ENCODE measurements around the gene FAAP100. TPM values are rescaled to one million over a fixed set of nuclear protein-coding genes. Genes with fewer than 3 reads are reported as not detected.

The FAAP100 gene
- polyA plus RNA-seq, 1 of the 3 experiments (the other 2 are of a cell fraction), result 18.9 TPM

DNA sequence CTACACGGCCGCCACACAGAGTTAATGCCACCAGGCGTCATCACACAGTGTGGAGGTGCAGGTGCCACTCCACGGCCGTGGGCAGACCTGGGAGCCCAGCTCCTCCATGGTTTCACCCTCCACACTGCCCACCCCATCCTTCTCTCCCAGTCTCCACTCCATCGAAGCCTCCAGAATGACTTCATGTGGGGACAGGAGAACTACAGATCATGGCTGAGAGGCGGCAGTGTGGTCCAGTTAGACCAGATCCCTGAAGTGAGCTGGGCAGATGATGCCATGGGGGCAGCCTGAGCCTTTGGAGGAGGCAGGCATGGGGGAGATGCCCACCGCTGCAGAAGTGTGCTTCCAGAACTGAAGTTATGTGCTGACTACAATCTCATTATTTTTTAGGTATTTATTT lies 38.0 kb upstream of the FAAP100 start:
- Histone ChIP-seq H2AFZ (ENCODE audit: low read depth) (no peak overlapping the region), H3K79me2 (ENCODE audit: insufficient read depth) (peaks cover 31% of the 10 kb centered on the region; the same call in 1 of the 2 replicates), H3K4me3 (ENCODE audit: low read depth in 2 of 2, low read length in 1 of 2) (no peak overlapping the region), H3K9ac (no peak overlapping the region), H3K27me3 (ENCODE audit: insufficient read depth) (no peaks in the 10 kb centered on the region), H3K4me1 (ENCODE audit: control insufficient read depth in 1 of 2, insufficient read depth in 2 of 2, low read depth in 1 of 2, low read length in 1 of 2) (no peaks in the 10 kb centered on the region), H3K36me3 (replicated peaks in 1 of 2; ENCODE audit: control insufficient read depth in 1 of 2, insufficient read depth in 2 of 2, low read length in 1 of 2) (peaks cover 59 to 89% of the 10 kb centered on the region in 2 experiments), H3K9me3 (no peaks in the 10 kb centered on the region), H3K4me2 (no peak overlapping the region), H3K9me2 (no peaks in the 10 kb centered on the region), H3K27ac (ENCODE audit: low read depth in 2 of 2, low read length in 1 of 2) (no peak overlapping the region), H4K20me1 (ENCODE audit: insufficient read depth) (0 out of 2 replicates have a peak, but pooled peaks cover 9% of the 10 kb centered on the region), H3F3A (replicated peaks; ENCODE audit: insufficient read depth) (peaks cover 6% of the 10 kb centered on the region)
- ChIA-PET CTCF (interaction anchor here (5.4 kb wide), 1 partner anchor 11 kb away, joined by 36 read pairs; no protein-coding TSS in a partner anchor), POLR2A (interaction anchor here (0.6 kb wide), 1 partner anchor 36 kb away, joined by 3 read pairs; no protein-coding TSS in a partner anchor)
- DNase-seq, result no peak
- 93% methylated on average over 8 of the region's 8 CpGs for WGBS (ENCODE audit: low lambda C conversion rate)
- TF ChIP-seq SIN3A (IDR thresholded peaks at IDR 0.05; ENCODE audit: borderline replicate concordance, low read depth, low read length) (no peak), GABPA (IDR thresholded peaks at IDR 0.05; ENCODE audit: low read depth) (no peak), RFX5 (IDR thresholded peaks at IDR 0.05; ENCODE audit: low read length) (no peak), FOSL2 (IDR thresholded peaks at IDR 0.05; ENCODE audit: borderline replicate concordance, low read depth) (no peak), EZH2phosphoT487 (IDR thresholded peaks at IDR 0.05; ENCODE audit: borderline replicate concordance, low read depth) (no peak), TCF12 (IDR thresholded peaks at IDR 0.05) (no peak), JUND (IDR thresholded peaks at IDR 0.05) (no peak)
- TF ChIP-seq, protein P1, sequence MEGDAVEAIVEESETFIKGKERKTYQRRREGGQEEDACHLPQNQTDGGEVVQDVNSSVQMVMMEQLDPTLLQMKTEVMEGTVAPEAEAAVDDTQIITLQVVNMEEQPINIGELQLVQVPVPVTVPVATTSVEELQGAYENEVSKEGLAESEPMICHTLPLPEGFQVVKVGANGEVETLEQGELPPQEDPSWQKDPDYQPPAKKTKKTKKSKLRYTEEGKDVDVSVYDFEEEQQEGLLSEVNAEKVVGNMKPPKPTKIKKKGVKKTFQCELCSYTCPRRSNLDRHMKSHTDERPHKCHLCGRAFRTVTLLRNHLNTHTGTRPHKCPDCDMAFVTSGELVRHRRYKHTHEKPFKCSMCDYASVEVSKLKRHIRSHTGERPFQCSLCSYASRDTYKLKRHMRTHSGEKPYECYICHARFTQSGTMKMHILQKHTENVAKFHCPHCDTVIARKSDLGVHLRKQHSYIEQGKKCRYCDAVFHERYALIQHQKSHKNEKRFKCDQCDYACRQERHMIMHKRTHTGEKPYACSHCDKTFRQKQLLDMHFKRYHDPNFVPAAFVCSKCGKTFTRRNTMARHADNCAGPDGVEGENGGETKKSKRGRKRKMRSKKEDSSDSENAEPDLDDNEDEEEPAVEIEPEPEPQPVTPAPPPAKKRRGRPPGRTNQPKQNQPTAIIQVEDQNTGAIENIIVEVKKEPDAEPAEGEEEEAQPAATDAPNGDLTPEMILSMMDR (IDR thresholded peaks at IDR 0.05), result no peak
- TF ChIP-seq, protein P2, sequence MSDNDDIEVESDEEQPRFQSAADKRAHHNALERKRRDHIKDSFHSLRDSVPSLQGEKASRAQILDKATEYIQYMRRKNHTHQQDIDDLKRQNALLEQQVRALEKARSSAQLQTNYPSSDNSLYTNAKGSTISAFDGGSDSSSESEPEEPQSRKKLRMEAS (IDR thresholded peaks at IDR 0.05; ENCODE audit: low read depth), result no peak

- 97% methylated on average over 5 of the region's 5 CpGs for WGBS (ENCODE audit: low lambda C conversion rate)
- peaks cover 57 to 88% of the 10 kb centered on the region in 2 experiments for H3K36me3 ChIP-seq (replicated peaks in 1 of 2; ENCODE audit: control insufficient read depth in 1 of 2, insufficient read depth in 2 of 2, low read length in 1 of 2)
Observed at GRCh38 chr17:81589612-81590011, 37.5 kb upstream of the FAAP100 start.

More at GRCh38 chr17:81589612-81590011, 37.5 kb upstream of the FAAP100 start:
- TF ChIP-seq NFIC (IDR thresholded peaks at IDR 0.05; ENCODE audit: borderline replicate concordance), result no peak
- no peak for TF ChIP-seq MEF2A (IDR thresholded peaks at IDR 0.05; ENCODE audit: borderline replicate concordance, low read depth)
- no peak for TF ChIP-seq EZH2phosphoT487 (IDR thresholded peaks at IDR 0.05; ENCODE audit: borderline replicate concordance, low read depth)
- TF ChIP-seq RCOR1 (IDR thresholded peaks at IDR 0.05; ENCODE audit: low read length), result no peak
- TF ChIP-seq FOXJ3 (CRISPR knock-in tag; IDR thresholded peaks at IDR 0.05), result no peak
- no peak for TF ChIP-seq JUND (IDR thresholded peaks at IDR 0.05)
- TF ChIP-seq MXI1 (IDR thresholded peaks at IDR 0.05; ENCODE audit: low read depth, low read length), result no peak
- TF ChIP-seq FOXM1 (IDR thresholded peaks at IDR 0.05; ENCODE audit: low read depth), result no peak
- TF ChIP-seq USF1 (IDR thresholded peaks at IDR 0.05; ENCODE audit: borderline replicate concordance, low read depth), result no peak
- no peak for TF ChIP-seq RFX5 (IDR thresholded peaks at IDR 0.05; ENCODE audit: low read length)
- TF ChIP-seq EP300 (IDR thresholded peaks at IDR 0.05; ENCODE audit: borderline replicate concordance in 1 of 2, low read depth in 1 of 2, low read length in 1 of 2), result no peak
- TF ChIP-seq TEAD4 (IDR thresholded peaks at IDR 0.05; ENCODE audit: borderline replicate concordance, insufficient read depth), result no peak
- TF ChIP-seq NRF1 (IDR thresholded peaks at IDR 0.05; ENCODE audit: low read depth, low read length), result no peak
- TF ChIP-seq GATA2 (CRISPR knock-in tag; IDR thresholded peaks at IDR 0.05), result no peak
- TF ChIP-seq GABPA (IDR thresholded peaks at IDR 0.05; ENCODE audit: low read depth), result no peak
- TF ChIP-seq ELF1 (IDR thresholded peaks at IDR 0.05), result no peak
- TF ChIP-seq CHD2 (IDR thresholded peaks at IDR 0.05; ENCODE audit: low read length, partially characterized antibody), result no peak
- no peak for TF ChIP-seq SMC3 (IDR thresholded peaks at IDR 0.05; ENCODE audit: low read depth, low read length)
- no peak overlapping the region for H3K4me3 ChIP-seq (ENCODE audit: low read depth in 2 of 2, low read length in 1 of 2)
- peaks cover 11% of the 10 kb centered on the region for H3F3A ChIP-seq (replicated peaks; ENCODE audit: insufficient read depth)
- 0 out of 2 replicates have a peak, but pooled peaks cover 9% of the 10 kb centered on the region for H4K20me1 ChIP-seq (ENCODE audit: insufficient read depth)
- H3K79me2 ChIP-seq (ENCODE audit: insufficient read depth), result peaks cover 31% of the 10 kb centered on the region; the same call in 1 of the 2 replicates
- CTCF ChIA-PET, result interaction anchor here (5.4 kb wide), 1 partner anchor 11 kb away, joined by 36 read pairs; no protein-coding TSS in a partner anchor
- H3K4me2 ChIP-seq, result no peak overlapping the region
- H3K9me3 ChIP-seq, result no peaks in the 10 kb centered on the region
- no peak overlapping the region for H3K9ac ChIP-seq
- H3K4me1 ChIP-seq (ENCODE audit: control insufficient read depth in 1 of 2, insufficient read depth in 2 of 2, low read depth in 1 of 2, low read length in 1 of 2), result no peaks in the 10 kb centered on the region
- no peak overlapping the region for H2AFZ ChIP-seq (ENCODE audit: low read depth)
- POLR2A ChIA-PET, result interaction anchor here (0.6 kb wide), 1 partner anchor 35 kb away, joined by 3 read pairs; no protein-coding TSS in a partner anchor
- no peaks in the 10 kb centered on the region for H3K9me2 ChIP-seq
- no peak for DNase-seq
- no peak overlapping the region for H3K27ac ChIP-seq (ENCODE audit: low read depth in 2 of 2, low read length in 1 of 2)
- H3K27me3 ChIP-seq (ENCODE audit: insufficient read depth), result no peaks in the 10 kb centered on the region
